ENCODE data around the gene GAS2L2.
"Not testable (repeated sequence)": the region's sequence is repeated elsewhere in the genome, so short reads cannot be mapped to it uniquely, and the experiment has no call there.

The GAS2L2 gene

DNA sequence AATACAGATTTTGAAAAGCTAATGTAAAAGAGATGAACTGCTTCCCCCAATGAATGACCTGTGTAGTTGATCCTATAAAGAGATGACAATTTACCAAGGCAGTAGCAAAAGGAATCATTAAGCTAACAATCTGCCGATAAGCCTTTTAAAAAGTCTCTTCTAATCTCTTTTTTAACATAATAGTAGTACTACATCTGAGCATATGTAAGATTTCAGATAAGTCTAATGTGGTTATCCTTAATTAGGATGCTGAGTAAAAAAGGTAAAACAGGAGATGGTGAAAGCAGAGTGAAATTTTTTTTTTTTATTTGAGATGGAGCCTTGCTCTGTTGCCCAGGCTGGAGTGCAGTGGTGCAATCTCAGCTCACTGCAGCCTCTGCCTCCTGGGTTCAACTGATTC is 47.8 kb downstream of the GAS2L2 start:
- TF ChIP-seq, protein P1, sequence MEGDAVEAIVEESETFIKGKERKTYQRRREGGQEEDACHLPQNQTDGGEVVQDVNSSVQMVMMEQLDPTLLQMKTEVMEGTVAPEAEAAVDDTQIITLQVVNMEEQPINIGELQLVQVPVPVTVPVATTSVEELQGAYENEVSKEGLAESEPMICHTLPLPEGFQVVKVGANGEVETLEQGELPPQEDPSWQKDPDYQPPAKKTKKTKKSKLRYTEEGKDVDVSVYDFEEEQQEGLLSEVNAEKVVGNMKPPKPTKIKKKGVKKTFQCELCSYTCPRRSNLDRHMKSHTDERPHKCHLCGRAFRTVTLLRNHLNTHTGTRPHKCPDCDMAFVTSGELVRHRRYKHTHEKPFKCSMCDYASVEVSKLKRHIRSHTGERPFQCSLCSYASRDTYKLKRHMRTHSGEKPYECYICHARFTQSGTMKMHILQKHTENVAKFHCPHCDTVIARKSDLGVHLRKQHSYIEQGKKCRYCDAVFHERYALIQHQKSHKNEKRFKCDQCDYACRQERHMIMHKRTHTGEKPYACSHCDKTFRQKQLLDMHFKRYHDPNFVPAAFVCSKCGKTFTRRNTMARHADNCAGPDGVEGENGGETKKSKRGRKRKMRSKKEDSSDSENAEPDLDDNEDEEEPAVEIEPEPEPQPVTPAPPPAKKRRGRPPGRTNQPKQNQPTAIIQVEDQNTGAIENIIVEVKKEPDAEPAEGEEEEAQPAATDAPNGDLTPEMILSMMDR (IDR thresholded peaks at IDR 0.05; ENCODE audit: control extremely low read depth, extremely low read depth, low read depth, missing control alignments) = no peak
- no peak for DNase-seq (ENCODE audit: extremely low spot score)
- CTCF ChIA-PET = interaction anchor here (1.3 to 1.6 kb wide), 3 partner anchors 8 to 40 kb away, joined by 3 to 4 read pairs (median 4); no protein-coding TSS in a partner anchor
- POLR2A ChIA-PET = interaction anchor here (0.5 kb wide), 1 partner anchor 123 kb away, joined by 10 read pairs; no protein-coding TSS in a partner anchor

DNA sequence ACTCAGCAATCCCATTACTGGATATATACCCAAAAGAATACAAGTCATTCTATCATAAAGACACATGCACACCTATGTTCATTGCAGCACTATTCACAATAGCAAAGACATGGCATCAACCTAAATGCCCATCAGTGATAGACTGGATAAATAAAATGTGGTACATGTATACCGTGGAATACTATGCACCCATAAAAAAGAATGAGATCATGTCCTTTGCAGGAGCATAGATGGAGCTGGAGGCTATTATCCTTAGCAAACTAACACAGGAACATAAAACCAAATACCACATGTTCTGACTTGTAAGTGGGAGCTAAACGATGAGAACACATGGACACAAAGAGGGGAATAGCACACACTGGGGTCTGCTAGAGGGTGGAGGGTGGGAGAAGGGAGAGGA is 49.7 kb downstream of the GAS2L2 start:
- POLR2A ChIA-PET = interaction anchor here (0.7 kb wide), 1 partner anchor 106 kb away, joined by 3 read pairs; the partner anchor contains the start of gene TAF15
- CTCF ChIA-PET = interaction anchor here (1.0 to 1.4 kb wide), 3 partner anchors 11 to 45 kb away, joined by 3 to 4 read pairs (median 3); no protein-coding TSS in a partner anchor
- DNase-seq (ENCODE audit: extremely low spot score) = not testable (repeated sequence)

DNA sequence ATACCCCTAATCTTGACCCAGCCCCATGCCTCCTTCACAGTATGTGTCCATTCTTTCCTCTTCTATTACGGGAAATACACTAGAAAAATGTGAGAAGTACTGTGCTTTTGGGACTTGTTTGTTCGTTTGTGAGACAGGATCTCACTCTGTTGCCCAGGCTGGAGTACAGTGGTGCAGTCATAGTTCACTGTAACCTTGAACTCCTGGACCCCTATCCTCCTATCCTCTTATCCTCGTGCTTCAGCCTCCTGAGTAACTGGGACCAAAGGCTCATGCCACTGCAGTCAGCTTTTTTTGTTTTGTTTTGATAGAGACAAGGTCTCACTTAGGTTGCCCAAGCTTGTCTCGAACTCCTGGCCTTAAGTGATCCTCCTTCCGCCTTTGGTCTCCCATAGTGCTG is 51.5 kb downstream of the GAS2L2 start:
- POLR2A ChIA-PET = no interaction called here

DNA sequence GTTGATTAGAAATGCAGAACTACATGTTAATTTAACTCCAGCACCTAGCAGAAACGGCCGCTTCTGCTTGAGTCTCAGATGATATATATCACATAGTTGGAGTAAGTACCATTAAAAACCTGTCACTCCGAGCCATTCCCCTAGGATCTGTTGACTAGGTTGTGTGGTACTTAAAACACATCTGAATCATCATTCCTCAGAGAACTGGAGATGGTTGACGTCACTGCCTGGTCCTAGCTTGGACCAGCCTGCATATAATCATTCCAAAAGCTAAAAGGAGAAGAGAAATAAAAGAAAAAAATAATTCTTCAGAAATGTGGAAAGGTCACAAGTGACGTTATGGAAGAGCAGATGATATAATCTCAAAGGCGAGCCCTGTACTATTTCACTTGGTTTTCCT is 52.9 kb downstream of the GAS2L2 start:
- DNase-seq (ENCODE audit: extremely low spot score) = no peak
- ChIA-PET CTCF (no interaction called here), POLR2A (no interaction called here)
- TF ChIP-seq, protein P1 (IDR thresholded peaks at IDR 0.05; ENCODE audit: control extremely low read depth, extremely low read depth, low read depth, missing control alignments) = no peak

More for the DNA sequence above, 51.5 kb downstream of the GAS2L2 start:
- CTCF ChIA-PET = no interaction called here
- TF ChIP-seq, protein P1 (IDR thresholded peaks at IDR 0.05; ENCODE audit: control extremely low read depth, extremely low read depth, low read depth, missing control alignments) = no peak
- no peak for DNase-seq (ENCODE audit: extremely low spot score)

DNA sequence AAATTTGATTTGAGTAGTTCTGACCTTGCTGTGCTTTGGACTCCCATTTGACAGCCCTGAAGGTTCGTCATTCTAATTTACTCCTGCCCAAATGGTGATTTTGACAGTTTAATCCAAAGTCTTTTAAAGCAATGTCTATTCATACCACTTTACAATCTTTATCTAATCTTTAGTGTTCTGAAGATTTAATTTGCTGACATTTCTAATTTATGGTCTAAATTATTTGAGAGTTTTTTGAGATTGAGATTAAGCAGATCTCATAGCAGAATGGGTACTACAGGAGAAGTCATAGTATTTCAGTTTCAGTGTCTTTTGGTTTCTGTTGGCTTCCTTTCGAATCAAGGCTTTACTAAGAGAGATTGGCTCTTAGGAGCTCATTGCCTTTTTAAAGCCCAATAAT is 54.2 kb downstream of the GAS2L2 start:
- ChIA-PET CTCF (interaction anchor here (1.8 kb wide), 1 partner anchor 10 kb away, joined by 4 read pairs; no protein-coding TSS in a partner anchor), POLR2A (no interaction called here)
- DNase-seq (ENCODE audit: extremely low spot score) = no peak
- TF ChIP-seq, protein P1 (IDR thresholded peaks at IDR 0.05; ENCODE audit: control extremely low read depth, extremely low read depth, low read depth, missing control alignments) = no peak

DNA sequence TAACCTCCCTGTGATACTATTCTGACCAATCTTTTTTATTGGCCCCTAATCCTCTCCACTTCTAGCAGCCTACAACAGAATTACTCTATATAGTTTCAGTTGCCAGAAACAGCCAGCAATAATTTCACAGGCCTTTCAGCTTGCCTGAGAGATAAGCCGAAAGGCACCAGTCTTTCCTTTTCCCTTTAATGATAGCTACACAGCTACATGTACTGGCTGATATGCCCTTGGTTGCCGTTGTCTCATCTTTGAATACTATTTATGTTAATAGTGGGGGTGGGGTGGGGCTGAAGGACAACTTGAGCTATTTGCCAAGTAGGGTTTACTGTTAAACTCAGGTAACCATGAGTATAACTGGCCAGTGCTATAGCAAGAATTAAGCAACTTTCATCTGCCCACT is 57.4 kb downstream of the GAS2L2 start:
- ChIA-PET POLR2A (interaction anchor here (0.6 kb wide), 1 partner anchor 23 kb away, joined by 3 read pairs; no protein-coding TSS in a partner anchor), CTCF (interaction anchor here (0.9 to 1.9 kb wide), 6 partner anchors 9 to 68 kb away, joined by 3 to 7 read pairs (median 4); partner anchors contain the start of gene RASL10B)
- no peak for DNase-seq (ENCODE audit: extremely low spot score)
- TF ChIP-seq, protein P1 (IDR thresholded peaks at IDR 0.05; ENCODE audit: control extremely low read depth, extremely low read depth, low read depth, missing control alignments) = no peak

DNA sequence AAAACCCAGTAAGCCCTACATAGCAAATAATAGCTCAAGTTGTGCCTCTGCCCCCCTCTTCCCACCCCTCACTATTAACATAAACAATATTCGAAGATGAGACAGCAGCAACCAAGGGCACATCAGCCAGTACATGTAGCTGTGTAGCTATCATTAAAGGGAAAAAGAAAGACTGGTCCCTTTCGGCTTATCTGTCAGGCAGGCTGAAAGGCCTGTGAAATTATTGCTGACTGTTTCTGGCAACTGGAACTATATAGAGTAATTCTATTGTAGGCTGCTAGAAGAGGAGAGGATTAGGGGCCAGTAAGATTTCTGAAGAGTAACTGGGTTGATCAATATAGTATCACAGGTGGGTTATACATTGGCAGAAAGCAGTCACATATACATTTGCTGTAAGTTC is 58.1 kb downstream of the GAS2L2 start:
- TF ChIP-seq, protein P1 (IDR thresholded peaks at IDR 0.05; ENCODE audit: control extremely low read depth, extremely low read depth, low read depth, missing control alignments) = no peak
- POLR2A ChIA-PET = interaction anchor here (0.6 kb wide), 1 partner anchor 24 kb away, joined by 3 read pairs; no protein-coding TSS in a partner anchor
- CTCF ChIA-PET = interaction anchor here (0.6 to 1.9 kb wide), 7 partner anchors 9 to 147 kb away, joined by 3 to 7 read pairs (median 4); partner anchors contain the start of gene RASL10B

More for the DNA sequence above, 58.1 kb downstream of the GAS2L2 start:
- no peak for DNase-seq (ENCODE audit: extremely low spot score)

Measured in GM10248 (cell line).